Neural progenitor cell (in vitro differentiated cells): ENCODE data around the gene USP46.

Experiments
- CTCF ChIP-seq: fragments of 200-600 bp; sonication (generic); IDR thresholded peaks from 2 replicates; pipeline ENCODE4 v1.5.1; 2017; ENCODE audit warnings: antibody characterized with exemption, mild to moderate bottlenecking
- EZH2phosphoT487 ChIP-seq: fragments of 200-600 bp; sonication (generic); IDR thresholded peaks from 2 replicates; pipeline ENCODE4 v1.6.1; 2017; ENCODE audit warnings: antibody characterized with exemption

- TF ChIP-seq CTCF (no peak), EZH2phosphoT487 (no peak)
Measured at GRCh38 chr4:52600275-52600674, 58.8 kb downstream of the USP46 start.
